HG02759 (cell line): ENCODE data around the gene TMEM217.

Experiments
- ATAC-seq: cut with Tn5 transposase; IDR thresholded peaks from one replicate; pipeline ENCODE4 v1.9.1; 2021; ENCODE audit warnings: mild to moderate bottlenecking, moderate library complexity; ENCODE audit not compliant: unreplicated experiment

The TMEM217 gene

GRCh38 chr6:37244430-37245310 is 13.3 kb downstream of the TMEM217 start:
- no peak for ATAC-seq

- no peak for ATAC-seq
Measured at GRCh38 chr6:37243816-37244370, 14.1 kb downstream of the TMEM217 start.

- ATAC-seq = no peak
Measured at GRCh38 chr6:37243131-37243815, 14.7 kb downstream of the TMEM217 start.

- ATAC-seq = no peak
Measured at GRCh38 chr6:37242429-37243052, 15.4 kb downstream of the TMEM217 start.

GRCh38 chr6:37241775-37242428 is 16.0 kb downstream of the TMEM217 start:
- ATAC-seq = no peak

GRCh38 chr6:37241131-37241530 is 16.8 kb downstream of the TMEM217 start:
- no peak for ATAC-seq

GRCh38 chr6:37239950-37240713 is 17.8 kb downstream of the TMEM217 start:
- peak; percentile 74 for ATAC-seq

- ATAC-seq = no peak
Measured at GRCh38 chr6:37239526-37239925, 18.4 kb downstream of the TMEM217 start.

- ATAC-seq = no peak
Measured at GRCh38 chr6:37238381-37238780, 19.6 kb downstream of the TMEM217 start.

GRCh38 chr6:37237789-37238188 is 20.2 kb downstream of the TMEM217 start:
- ATAC-seq = no peak

GRCh38 chr6:37236921-37237320 is 21.0 kb downstream of the TMEM217 start:
- ATAC-seq = no peak

- ATAC-seq = no peak
Measured at GRCh38 chr6:37233541-37233940, 24.4 kb downstream of the TMEM217 start.

- no peak for ATAC-seq
Measured at GRCh38 chr6:37232430-37233017, 25.4 kb downstream of the TMEM217 start.

GRCh38 chr6:37230104-37230503 is 27.8 kb downstream of the TMEM217 start:
- ATAC-seq = no peak

GRCh38 chr6:37225350-37226169 is 32.4 kb downstream of the TMEM217 start:
- no peak for ATAC-seq

- no peak for ATAC-seq
Measured at GRCh38 chr6:37222992-37223391, 35.0 kb downstream of the TMEM217 start.

GRCh38 chr6:37222125-37222967 is 35.6 kb downstream of the TMEM217 start:
- peak; percentile 90 for ATAC-seq

GRCh38 chr6:37221585-37222124 is 36.3 kb downstream of the TMEM217 start:
- no peak for ATAC-seq
